ENCODE results near the gene PKP3.
"Not testable (repeated sequence)": the region's sequence is repeated elsewhere in the genome, so short reads cannot be mapped to it uniquely, and the experiment has no call there.

PKP3 gene

DNA sequence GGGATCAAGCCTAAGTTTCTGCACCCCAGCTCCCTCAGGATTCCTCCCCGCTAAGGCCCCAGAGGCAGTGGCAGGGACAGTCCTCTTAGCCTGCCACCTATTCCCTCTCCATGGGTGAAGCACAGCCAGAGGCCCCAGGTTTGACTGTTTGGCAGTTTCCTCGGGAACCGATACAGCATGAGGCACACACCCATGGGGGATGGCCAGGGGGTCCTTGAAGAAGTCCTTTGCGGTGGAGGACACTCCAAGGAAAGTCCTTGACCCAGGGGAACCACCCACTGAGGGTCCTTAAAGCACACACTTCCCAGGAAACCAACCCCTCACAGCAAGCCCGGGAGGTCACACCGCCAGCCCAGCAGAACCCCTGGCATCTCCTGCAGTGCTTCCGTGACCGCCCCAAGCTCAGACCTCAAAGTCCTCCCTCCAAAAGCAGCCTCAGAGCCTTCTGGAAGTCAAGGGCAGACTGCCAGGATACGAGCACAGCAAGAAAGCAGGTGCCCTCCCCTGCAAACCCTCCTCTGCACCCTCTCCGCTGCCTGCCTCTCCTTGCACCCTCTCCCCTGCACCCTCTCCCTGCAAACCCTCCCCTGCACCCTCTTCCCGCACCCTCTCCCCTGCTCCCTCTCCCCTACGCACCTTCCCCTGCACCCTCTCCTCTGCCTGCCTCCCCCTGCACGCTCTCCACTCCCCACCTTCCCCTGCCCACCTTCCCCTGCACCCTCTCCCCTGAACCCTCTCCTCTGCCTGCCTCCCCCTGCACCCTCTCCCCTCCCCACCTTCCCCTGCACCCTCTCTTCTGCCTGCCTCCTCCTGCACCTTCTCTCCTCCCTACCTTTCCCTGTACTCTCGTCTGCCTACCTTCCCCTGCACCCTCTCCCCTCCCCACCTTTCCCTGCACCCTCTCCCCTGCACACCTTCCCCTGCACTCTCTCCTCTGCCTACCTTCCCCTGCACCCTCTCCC, 19.4 kb downstream of the PKP3 start:
- no peak for DNase-seq

GRCh38 chr11:414318-414857, 20.4 kb downstream of the PKP3 start:
- no peak for DNase-seq

- no peak for DNase-seq
Measured at GRCh38 chr11:415640-416041, 21.6 kb downstream of the PKP3 start.

GRCh38 chr11:416051-416756, 22.2 kb downstream of the PKP3 start:
- no peak for DNase-seq

GRCh38 chr11:416757-417621, 23.0 kb downstream of the PKP3 start:
- DNase-seq: no peak

- no peak for DNase-seq
Measured at GRCh38 chr11:417652-418342, 23.8 kb downstream of the PKP3 start.

DNA sequence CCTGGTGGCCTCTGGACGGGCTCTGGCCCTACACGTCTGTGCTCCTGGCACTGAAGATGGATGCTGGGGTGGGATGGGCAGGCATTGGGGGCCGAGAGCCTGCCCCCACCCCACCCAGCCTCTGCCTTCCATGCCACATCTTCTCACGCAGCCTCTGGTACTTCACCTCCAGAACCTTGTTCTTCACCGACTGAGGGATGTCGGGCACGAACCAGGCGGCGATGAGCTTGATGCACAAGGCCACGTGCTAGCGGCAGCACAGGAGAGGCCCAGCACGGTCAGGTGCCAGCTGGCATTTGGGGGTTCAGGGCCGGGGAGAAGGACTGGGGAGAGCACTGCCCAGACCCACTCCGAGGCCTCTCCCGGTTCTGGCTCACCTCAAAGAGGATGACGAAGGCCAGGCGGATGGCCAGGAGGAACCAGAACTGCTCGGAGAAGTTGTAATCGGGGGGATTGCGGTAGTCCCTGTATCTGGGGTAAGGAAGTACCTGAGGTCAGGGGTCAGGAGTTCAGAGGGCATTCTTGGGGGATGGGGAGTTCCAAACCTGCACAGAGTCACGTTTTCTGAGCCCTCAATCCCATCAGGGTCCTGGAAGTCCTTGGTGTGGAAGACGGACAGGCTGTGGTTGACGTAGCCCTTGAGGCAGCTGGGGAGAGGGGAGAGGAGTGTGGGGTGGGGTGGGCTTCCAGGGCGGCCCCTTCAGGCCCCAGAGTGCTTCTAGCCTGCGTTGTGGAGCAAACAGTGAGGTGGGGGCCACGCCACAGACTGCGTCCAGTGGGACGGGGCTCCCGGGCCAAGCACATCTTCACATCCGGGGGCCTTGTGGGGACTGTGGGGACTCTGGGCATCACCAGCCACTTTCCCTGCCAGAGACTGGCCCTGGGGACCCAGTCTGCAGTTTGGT, 24.6 kb downstream of the PKP3 start:
- no peak for DNase-seq

DNA sequence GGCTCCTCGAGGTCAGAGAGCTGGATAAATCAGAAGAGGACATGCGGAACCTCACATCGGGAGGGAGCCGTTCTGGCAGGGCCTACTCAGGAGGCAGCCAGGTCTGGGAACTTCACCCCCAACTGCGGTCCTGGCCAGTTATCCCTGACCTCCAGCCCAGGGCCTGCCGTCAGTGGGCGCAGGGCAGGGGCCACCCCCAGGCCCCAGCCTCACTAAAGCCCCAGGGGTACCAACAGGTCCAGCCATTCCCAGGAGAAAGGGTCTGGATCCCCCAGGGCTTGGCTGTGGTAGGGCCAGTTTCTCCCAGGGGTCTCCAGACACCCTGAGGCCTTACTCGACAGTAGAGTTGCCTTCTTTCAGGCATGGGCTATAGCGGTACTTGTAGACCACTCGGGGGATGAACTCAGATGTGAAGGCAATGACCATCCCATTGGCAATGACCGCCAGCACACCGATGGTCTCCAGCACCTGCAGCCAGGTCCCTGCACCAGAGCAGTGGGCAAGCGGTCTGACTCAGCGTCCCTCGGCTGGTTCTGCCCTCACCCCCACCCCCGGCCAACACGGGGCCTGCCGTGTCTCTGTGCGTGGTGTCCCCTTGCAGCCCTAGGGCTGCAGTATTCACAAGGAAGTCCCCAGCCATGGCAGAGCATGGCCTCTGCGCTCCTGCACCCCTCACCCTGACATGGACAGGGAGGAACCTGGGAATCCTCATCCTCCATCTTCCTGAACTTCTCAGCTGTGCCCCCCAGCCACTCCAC, 25.4 kb downstream of the PKP3 start:
- no peak for DNase-seq

DNA sequence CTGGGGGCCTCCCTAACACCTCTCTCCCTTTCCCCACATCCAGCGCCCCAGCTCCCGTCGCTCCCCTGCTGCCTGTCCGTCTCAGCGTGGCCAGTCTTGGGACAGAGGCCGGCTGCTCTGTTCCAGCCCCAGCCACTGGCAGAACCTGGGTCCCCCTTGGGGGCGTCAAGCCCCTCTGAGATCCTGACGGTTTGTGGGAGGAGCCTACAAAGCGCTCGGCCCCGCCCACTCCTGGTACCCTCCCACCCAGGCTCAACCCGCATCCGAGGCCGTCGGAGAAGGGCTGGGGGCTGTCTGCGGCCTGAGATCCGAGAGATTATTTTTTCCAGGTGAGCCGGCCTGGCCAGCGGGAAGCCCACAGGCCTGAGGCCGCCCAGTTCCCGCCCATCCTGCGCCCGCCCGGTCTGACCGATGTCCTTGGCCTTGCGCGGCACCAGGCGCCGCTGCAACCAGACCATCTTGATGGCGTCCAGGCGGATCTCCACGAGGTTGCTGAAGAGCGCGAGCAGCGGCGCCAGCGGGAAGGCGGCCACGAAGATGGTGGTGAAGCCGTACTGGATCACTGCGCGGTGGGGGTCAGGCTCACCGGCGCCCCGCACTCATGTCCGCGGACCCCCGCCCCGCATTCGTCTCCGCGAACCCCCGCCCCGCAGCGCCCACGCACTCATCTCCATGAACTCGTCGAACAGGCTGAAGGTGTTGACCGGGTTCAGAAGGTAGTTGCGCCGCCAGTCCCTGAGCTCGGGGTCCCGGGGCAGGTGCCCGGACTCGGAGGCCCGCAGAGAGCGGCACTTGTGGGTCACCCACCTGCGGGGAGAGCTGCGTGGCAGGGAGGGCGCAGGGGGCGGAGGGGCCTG, 26.3 kb downstream of the PKP3 start:
- DNase-seq: no peak

DNA sequence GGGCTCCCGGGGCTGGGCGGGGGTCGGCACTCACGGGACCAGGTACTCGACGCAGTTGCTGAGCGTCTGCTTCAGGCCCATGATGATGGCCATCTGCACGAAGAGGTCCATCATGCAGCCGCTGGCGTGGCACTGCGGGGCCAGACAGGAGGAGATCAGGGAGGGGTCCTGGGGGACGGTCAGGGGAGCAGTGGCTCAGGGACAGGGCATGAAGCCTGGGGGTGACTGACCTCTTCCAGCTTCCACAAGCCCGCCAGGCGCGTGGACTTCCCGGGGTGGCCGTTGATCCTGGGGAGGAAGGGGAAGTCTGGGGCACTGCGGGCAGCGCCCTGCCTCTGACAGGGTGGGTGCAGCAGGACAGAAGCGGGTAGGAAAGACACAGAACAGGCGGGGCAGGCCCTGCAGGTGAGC, 26.9 kb downstream of the PKP3 start:
- DNase-seq: no peak

- DNase-seq: no peak
Measured at GRCh38 chr11:422249-422656, 28.2 kb downstream of the PKP3 start.

DNA sequence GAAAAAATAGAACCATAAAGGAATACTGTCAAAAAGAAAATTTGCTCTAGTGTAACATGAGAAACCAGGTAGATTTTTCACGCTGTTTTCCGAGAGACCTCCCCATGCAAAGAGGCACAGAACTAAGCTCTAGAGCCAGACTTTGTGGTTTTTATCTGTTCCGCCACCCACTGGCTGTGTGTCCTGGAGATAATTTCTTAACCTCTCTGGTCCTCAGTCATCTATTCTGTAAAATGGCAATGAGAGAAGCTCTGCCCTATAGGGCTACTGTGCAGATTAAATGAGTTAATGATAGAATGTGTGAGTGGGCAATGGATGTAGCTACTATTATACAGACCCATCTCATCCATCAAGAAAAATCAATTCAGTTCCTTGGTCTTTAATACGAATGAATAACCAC, 30.2 kb downstream of the PKP3 start:
- DNase-seq: no peak

DNA sequence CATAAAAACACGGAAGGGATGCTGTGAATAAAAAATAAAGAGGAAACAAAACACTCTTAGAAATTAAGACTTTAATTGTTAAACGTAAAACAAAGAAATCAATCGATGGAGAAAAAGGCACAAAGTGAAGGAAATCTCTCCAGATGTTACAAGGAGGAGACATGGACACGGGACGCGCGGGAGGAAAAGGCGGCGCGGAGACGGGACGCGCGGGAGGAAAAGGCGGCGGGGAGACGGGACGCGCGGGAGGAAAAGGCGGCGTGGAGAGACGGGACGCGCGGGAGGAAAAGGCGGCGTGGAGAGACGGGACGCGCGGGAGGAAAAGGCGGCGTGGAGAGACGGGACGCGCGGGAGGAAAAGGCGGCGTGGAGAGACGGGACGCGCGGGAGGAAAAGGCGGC, 30.8 kb downstream of the PKP3 start:
- not testable (repeated sequence) for DNase-seq

GRCh38 chr11:425301-425700, 31.3 kb downstream of the PKP3 start:
- no peak for DNase-seq

- no peak for DNase-seq
Measured at GRCh38 chr11:426851-427250, 32.8 kb downstream of the PKP3 start.

- DNase-seq: no peak
Measured at GRCh38 chr11:428295-428694, 34.3 kb downstream of the PKP3 start.

DNA sequence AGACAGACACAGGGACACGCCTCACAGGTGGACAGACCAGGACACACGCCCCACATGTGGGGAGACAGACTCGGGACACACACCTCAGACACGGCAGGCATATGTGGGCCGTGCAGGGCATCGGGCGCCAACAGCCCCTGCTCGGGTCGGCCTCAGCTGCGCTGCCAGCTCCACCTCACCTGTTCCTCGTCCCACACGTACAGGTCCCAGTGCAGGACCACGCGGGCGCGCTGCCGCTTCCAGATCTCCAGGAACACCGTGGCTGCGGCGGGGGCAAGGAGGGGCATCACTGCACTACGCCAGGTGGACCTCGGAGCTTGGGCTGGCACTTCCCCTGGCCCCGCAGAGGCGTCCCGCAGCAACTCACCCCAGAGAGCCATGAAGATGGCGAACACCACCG, 35.4 kb downstream of the PKP3 start:
- DNase-seq: no peak

- no peak for DNase-seq
Measured at GRCh38 chr11:429931-430456, 36.0 kb downstream of the PKP3 start.

DNA sequence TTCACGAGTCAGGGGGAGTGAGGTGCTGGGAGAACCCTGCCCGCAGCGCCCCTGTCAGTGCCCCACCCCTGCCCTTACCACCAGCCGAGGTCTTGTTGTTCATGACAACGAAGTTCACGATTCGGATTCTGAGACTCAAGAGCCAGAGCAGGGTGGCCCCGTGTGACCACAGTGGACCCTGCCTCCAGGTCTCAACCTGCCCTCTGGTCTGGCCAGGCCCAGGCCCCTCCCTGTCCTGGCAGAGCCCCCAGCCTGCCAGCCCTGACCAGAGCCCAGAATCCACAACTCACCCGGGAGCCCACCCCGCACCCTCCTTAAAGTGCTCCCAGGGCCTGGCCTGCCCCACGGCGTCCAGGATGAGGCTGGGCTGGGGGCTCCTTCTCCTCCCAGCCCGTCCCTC, 37.9 kb downstream of the PKP3 start:
- no peak for DNase-seq

All from effector CD8-positive, alpha-beta T cell (primary cell).